IPS-18c (cell line): ENCODE results near the gene RUNX1.

Experiments
- H3K4me3 ChIP-seq: 2 replicates; pipeline ENCODE4 v1.7.0; 2013; ENCODE audit warnings: low read depth, mild to moderate bottlenecking, low read length, moderate library complexity; ENCODE audit not compliant: insufficient read depth
- H3K9me3 ChIP-seq: one replicate; pipeline ENCODE4 v1.6.1; 2013; ENCODE audit warnings: mild to moderate bottlenecking, low read length, moderate library complexity; ENCODE audit not compliant: control insufficient read depth, insufficient read depth

RUNX1 gene

DNA sequence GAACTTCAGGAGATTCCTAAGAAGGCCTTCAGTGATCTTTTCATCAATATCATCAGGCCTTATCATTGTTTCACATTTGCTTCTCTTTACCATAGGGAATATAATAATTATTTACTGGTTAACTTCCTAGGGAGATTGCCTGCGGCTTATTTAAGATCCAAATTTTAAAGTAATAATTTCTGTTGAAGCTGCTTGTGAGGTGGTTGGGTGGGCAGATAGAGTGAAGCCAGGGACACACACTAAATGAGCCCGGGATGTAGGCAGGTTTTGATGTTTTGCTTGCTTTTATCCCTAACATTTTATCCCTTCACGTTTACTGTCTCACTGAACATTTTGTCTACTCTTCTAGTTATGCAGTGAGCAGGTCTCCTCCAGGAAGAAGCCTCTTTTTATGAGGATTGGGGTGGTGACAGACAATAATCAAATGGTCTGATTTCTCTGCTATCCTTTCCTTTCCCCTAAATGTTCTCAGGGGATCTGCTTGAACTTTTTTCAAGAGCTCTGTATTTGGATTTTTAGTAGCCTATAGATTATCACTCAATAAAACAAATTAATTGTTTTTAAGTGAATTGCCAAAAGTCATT, 164.7 kb downstream of the RUNX1 start:
- H3K4me3 ChIP-seq: no peak overlapping the region
- peaks cover 2% of the 10 kb centered on the region for H3K9me3 ChIP-seq

DNA sequence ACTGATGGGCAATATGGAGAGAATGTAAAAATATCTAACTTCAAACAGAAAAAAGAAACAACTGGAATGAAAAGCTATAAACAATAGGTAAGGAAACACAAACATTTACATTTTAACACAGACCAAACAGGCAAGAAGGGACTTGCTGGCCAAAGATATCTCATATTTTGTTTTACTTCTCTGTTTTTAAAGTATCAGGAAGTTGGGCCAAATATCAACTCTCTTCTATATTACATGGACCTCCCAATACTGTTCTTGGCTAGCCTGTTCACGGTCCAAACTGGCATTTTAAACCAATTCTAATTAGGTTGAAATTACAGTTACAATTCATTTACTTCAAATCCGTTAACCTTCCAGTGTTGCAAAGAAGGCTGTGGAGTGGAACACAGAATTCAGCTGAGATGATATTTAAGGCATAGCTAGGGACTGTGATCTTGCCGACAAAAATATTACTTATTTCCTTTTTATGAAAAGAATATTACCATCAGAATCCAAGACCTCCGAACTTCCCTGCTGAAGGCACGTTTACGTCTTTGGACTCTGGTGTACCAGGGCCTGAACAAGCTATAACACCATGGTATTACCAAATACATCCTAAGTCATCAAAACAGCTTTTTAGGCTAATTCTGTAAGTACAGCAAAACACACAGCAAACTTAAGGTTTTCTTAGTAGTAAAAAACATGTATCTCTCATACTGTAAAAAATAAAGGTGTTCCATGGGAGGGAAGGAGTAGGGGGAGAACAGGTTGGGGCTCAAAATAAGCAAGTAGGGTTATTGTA, 165.4 kb downstream of the RUNX1 start:
- peaks cover 2% of the 10 kb centered on the region for H3K9me3 ChIP-seq
- no peak overlapping the region for H3K4me3 ChIP-seq

DNA sequence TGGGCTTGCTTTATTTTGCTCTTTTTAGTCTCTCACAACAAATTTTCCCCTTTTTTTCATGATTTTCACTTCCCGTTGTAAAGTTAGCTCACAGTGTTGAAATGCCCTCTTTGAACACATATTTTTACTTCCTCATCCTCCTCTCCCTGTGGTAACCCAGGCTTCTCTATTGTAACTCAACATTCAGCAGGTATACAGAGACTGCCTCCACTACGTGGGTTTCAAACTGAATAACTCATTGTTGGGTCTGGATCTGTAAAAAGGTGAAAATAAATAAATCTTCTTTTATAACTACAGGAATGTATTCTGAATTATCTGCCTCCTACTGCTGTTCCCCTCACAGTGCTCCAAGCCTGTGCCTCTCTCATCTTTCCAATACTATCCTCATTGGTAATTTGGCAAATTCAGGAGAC, 166.4 kb downstream of the RUNX1 start:
- no peak overlapping the region for H3K4me3 ChIP-seq
- peaks cover 2% of the 10 kb centered on the region for H3K9me3 ChIP-seq

DNA sequence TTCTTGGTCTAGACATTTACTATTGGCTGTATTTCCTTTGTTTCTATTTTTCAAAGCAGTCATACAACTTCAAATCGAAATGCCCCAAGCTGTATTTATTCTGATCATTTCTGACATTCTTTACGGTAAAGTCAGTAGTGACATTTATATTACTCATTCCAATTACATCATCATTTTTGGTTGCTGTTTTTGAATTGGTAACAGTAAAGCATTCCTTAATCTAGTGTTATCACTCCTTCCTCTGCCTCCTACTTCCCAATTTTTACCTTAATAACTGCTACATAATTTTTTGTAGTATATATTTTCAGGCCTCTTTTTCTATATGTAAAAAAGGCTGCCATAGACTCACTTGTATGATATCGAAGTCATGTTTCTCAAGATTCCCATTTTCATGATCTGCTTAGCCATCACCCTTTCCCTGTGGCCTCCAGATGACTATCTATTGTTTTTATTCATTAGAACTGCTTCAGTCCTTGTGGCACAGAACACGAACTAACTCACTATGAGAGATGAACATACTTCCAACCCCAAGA, 167.2 kb downstream of the RUNX1 start:
- H3K4me3 ChIP-seq: no peak overlapping the region
- peaks cover 2% of the 10 kb centered on the region for H3K9me3 ChIP-seq

DNA sequence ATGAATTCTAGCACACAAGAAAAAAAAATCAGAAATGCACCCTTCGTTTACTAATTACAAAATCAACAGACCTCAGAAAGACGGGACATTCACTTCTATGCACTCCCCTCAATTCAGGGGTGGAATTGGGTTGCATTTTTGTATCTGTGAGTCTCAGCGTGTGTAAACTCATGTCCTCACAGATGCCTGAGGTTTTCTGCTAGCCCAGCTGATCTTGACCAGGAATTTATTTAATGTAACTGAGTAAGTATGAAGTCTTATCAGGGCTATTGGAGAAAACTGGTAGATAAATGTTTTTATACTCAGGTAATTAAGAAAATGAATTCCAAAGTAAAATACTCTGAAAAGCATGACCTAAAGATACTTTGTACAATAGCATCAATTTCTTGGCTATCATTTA, 167.7 kb downstream of the RUNX1 start:
- peaks cover under 1% of the 10 kb centered on the region for H3K9me3 ChIP-seq
- H3K4me3 ChIP-seq: no peak overlapping the region

DNA sequence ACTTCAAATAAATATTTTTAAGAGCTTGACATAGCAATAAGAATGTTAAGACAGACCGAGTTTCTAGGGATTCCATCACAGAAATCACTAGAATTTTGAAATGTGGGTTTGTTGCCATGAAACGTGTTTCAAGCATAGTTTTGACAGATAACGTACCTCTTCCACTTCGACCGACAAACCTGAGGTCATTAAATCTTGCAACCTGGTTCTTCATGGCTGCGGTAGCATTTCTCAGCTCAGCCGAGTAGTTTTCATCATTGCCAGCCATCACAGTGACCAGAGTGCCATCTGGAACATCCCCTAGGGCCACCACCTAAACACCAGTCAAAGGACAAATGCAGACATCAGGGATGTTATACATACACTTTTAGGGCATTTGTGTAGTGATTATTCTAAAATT, 168.7 kb downstream of the RUNX1 start:
- H3K4me3 ChIP-seq: no peak overlapping the region
- no peaks in the 10 kb centered on the region for H3K9me3 ChIP-seq

DNA sequence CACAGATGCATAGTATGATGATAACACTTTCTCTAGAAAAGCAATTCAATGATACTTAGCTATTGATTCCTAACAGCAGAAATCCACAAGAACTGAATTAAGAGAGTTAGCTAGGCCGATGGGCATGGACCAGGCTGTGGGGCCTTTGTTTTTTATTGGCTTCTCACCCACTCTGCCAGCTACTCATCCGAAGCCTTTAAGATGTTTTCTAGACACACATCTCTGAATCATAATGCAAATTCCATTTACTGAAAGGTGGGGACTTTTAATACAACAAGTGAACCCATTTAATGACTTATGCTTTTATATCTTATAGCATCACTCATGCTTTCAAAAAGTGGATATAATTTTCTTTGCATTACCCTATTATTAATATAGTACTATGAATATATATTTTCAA, 170.2 kb downstream of the RUNX1 start:
- Histone ChIP-seq H3K4me3 (no peak overlapping the region), H3K9me3 (no peaks in the 10 kb centered on the region)

DNA sequence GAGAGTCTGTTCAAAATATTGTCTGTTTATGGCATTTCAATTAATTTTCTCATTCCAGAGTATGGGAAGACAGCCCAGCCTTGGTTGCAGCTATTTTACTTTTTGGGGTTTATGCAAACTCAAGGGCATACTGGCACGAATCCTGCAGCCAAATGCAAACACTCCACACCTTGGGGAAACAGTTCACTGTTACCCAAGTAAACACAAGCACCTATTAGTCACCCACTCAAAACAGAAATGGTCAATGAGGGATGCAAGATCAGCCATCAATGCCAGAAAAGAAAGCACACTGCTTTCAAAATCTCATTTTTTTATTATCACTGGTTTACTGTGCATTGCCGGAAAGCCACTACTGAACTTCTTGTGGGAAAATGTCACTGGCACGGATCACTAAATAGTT, 170.6 kb downstream of the RUNX1 start:
- no peak overlapping the region for H3K4me3 ChIP-seq
- H3K9me3 ChIP-seq: no peaks in the 10 kb centered on the region

DNA sequence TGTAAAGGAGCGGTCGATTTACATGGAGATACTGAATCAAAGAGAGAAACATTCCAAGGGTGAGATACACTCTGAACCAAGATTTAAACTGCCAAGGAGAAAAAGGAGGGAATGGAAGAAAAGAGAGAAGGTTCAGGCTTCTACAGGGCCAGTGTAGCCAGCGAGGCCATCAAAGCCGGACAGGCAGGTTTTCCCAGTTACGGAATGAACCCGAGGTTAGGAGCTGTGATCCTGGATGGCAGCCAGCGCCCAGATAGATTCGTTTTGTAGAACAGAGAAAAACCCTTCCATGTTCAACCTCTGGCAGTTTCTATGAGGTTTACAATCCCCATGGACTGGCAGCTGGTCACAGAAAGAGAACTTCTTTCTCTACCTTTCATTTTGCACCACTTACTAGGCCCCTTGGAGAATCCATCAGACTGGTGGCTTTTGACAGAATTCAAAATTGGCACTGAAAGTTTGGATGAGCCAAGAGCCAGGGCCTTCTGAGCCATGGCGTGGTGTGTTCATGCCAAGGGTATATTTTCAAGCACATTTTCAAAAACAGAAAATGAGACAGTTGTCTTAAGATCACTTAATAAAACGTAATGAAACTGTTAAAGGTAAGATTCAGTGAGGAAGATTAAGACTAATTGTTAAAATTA, 171.5 kb downstream of the RUNX1 start:
- no peaks in the 10 kb centered on the region for H3K9me3 ChIP-seq

DNA sequence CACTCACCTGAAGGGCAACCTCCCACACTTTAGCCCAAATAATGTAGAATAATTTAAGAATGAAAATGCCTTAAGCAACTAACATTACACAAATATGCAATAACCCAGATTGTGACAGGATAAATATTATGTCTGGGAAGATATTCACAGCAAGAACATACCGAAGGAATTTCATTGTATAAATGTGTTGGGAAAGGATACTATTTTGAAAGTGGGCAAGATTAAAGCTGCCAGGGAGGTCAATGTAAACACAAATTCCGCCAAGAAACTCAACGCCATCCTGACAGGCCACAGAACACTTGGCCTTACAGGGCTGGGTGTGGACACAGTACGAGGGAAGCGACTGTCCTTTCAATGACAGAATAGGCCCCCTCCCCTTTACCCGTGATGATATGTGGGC, 173.3 kb downstream of the RUNX1 start:
- H3K4me3 ChIP-seq: no peak overlapping the region
- H3K9me3 ChIP-seq: no peaks in the 10 kb centered on the region

More for the DNA sequence above, 171.5 kb downstream of the RUNX1 start:
- no peak overlapping the region for H3K4me3 ChIP-seq

DNA sequence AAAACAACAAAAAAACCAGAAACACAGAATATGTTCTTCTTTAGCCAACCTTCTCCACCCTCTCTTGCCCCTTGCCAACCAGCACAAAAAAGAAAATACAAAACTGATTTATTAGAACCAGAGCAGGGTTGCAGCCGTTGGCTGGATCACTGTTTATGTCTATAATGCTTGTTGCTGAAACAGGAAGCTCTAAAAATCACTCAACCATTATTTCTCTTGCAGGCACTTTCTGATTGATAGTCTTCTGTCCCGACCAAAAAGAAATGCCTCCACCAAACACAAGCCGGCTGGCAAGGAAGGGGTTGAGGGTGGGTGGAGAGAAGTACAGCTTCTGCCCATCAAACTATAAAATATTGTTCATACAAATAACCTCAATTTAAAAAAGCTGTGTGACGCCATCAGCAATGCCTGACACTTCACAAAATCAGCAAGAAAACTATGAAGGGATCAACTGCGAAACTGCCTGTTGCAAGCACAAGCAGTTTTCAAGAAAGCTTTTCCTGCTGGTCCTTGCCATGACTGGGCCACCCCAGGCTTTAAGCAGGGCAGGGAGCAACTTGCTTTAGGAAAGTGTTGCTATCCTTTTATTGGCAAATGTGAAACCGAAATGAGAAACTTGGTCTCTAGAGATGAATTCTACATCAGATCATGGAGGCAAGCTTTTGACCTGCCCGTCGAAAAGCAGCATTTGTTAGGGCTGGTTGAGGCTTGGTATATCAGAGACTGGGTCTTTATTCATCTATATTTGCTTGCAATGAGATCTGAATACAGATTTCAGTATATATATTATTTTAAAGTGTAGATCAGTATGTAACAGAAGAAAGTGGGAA, 174.2 kb downstream of the RUNX1 start:
- Histone ChIP-seq H3K4me3 (no peak overlapping the region), H3K9me3 (no peaks in the 10 kb centered on the region)

DNA sequence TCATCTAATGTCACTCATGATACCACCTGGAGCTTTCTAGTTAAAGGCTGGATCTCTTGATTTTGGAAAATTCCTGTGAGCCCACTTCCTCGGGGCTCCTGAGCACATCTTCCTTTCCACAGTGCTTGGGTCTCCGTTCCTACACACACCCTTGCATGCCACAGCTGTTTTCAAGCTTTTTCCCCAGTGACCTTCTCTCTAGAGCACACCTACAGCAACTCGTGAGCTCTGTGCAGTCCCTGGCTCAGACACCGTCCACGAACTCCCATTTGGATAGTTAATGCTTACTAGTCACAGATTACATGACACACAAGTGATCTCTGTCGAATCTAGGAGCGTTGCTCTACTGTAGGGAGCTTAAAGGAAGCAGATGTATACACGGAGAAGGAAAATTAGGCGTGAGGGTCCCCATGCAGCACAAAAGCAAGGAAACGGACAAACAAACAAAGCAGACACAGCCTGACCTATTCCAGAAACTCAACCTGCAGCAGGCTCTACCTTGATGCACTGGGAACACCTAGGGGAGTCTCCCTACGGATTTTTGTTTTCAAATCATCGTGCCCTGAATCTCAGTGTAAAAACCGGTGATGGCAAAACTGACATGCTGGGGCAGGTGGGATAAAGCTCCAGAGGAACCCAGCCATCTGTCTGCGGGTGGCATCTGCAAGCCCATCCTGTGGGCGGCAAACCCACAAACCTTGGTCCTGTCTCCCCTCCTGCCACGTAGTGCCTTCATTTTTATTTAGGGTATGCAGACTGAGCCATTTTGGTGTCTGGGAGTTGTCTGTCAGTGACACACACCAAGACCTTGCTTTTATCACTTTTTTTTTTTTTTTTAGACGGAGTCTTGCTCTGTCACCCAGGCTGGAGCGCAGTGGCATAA, 177.8 kb downstream of the RUNX1 start:
- no peaks in the 10 kb centered on the region for H3K9me3 ChIP-seq
- H3K4me3 ChIP-seq: no peak overlapping the region

DNA sequence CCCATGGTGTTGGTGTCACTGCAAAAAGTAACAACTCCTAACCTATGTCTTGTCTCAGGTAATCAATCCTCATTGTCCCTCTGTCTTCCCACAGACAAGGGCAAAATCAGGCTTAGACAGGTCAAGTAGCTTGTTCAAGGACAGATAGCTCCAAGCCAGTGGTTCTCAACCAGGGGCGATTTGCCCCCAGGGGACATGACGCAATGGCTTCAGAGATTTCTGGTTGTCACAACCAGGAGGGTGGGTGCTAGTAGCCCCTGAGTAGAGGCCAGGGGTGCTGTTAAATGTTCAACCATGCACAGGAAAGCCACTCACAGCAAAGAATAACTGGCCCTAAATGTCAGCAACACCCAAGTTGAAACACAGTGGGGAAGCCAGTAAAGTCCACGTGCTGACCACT, 178.9 kb downstream of the RUNX1 start:
- Histone ChIP-seq H3K4me3 (no peak overlapping the region), H3K9me3 (no peaks in the 10 kb centered on the region)

DNA sequence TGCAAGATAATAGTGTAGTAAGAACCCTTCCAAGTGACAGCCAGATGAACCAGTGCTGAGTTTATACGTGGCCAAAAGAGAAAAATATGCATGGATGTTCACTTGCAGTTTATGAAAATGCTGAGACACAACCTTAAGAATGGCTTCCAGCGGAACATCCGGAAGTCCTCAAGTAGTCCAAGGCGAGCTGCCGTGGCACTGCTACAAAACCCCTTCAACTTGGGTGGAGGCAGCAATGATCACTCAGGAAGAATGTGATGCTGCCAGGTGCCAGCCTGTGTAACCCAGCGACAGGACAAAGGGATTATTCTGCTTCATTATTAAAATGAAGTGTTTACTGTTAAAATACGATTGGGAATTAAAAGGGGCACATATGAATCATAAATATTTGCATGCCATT, 179.6 kb downstream of the RUNX1 start:
- no peaks in the 10 kb centered on the region for H3K9me3 ChIP-seq
- no peak overlapping the region for H3K4me3 ChIP-seq

DNA sequence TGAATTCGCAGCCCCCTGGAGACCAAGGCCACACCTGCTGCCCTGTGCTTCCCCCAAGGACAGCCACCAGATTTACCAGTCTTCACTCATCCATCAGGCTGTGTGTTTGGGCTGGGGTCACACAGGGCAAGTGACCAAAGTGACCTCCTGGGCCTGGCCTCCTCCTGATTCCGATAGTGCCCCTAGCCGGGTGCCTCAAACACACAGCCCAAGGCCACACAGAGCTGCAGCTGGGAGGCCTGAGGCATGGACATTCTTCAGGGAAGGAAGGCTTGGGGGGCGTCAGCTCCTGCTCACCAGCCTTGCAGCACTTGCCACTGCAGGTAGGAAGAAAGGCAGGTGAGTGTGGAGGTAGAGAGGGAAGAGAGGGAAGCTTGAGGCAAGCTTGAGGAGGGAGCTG, 181.3 kb downstream of the RUNX1 start:
- no peaks in the 10 kb centered on the region for H3K9me3 ChIP-seq

DNA sequence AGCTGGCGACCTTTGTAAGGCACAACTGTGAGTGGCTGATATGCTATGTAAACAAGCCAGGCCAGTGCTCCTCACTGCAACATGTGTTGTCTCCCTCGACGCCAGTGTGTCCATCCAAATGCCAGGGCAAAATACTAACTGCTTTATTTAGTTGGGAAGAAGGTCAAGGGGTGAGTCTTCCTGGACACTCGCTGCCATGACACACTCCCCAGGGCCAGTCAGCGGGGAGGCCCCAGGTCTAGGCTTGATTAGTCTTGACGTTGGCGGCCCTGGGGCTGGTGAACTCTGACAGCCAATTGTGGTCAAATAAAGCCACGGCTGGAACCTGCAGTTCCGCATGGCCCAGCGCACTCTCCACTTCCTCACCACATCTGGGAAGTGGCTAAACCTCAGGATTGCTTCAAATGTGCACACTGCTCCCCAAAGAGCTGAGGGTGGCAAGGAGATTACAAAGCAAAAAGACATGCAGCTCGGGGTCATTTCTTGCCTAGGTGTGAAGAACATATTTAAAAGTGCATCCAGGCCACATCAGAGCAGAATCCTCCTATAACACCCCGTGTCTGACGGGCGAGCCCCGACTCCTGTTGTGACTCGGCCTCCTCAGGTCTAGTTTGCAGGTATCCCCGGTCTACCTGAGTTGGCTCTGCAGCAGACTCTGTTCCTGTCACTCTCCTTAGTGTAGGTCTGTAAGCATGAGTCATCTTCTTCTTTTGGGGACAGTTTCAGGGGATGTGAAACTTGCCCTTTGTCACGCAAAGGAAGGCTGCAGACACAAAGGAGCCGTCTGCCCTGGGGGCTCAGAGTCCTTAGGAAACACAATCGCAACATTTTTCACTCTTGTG, 183.5 kb downstream of the RUNX1 start:
- Histone ChIP-seq H3K4me3 (no peak overlapping the region), H3K9me3 (no peaks in the 10 kb centered on the region)

More for the DNA sequence above, 181.3 kb downstream of the RUNX1 start:
- H3K4me3 ChIP-seq: no peak overlapping the region
